Measurements from ENCODE around the gene POLR2I.

The POLR2I gene

GRCh38 chr19:36150586-36150985 lies 35.9 kb upstream of the POLR2I start:
- Histone ChIP-seq H3K27ac (ENCODE audit: extremely low read depth, low read depth, low read length) (peak overlapping the region; percentile 17; the same call in 1 of the 2 replicates), H3K9me3 (ENCODE audit: control insufficient read depth, insufficient read depth, low read depth, low read length) (no peaks in the 10 kb centered on the region), H3K4me3 (ENCODE audit: low read depth, low read length) (no peak overlapping the region), H3K36me3 (ENCODE audit: control insufficient read depth in 2 of 2, insufficient read depth in 1 of 2, low read length in 2 of 2) (peaks cover 65 to 75% of the 10 kb centered on the region in 2 experiments), H3K4me1 (ENCODE audit: control insufficient read depth, insufficient read depth, low read length) (peaks cover 4% of the 10 kb centered on the region; the same call in 1 of the 2 replicates)
- TF ChIP-seq ZNF521 (tag by site-specific recombination; IDR thresholded peaks at IDR 0.05) (no peak), ZNF366 (tag by site-specific recombination; conservative IDR thresholded peaks at IDR 0.05) (no peak), ZNF202 (tag by site-specific recombination; IDR thresholded peaks at IDR 0.05; ENCODE audit: borderline replicate concordance) (no peak), GFI1B (tag by site-specific recombination; IDR thresholded peaks at IDR 0.05) (no peak), ZNF114 (tag by site-specific recombination; IDR thresholded peaks at IDR 0.05) (no peak), ZNF777 (tag by site-specific recombination; IDR thresholded peaks at IDR 0.05; ENCODE audit: borderline replicate concordance) (no peak), ZBTB20 (tag by site-specific recombination; IDR thresholded peaks at IDR 0.05) (no peak), FEZF1 (tag by site-specific recombination; IDR thresholded peaks at IDR 0.05) (no peak), ZNF175 (tag by site-specific recombination; IDR thresholded peaks at IDR 0.05) (no peak), ZNF830 (tag by site-specific recombination; IDR thresholded peaks at IDR 0.05; ENCODE audit: low read depth) (no peak), ZNF530 (tag by site-specific recombination; IDR thresholded peaks at IDR 0.05; ENCODE audit: low read depth) (no peak), ZNF791 (tag by site-specific recombination; IDR thresholded peaks at IDR 0.05) (no peak), ZNF544 (tag by site-specific recombination; IDR thresholded peaks at IDR 0.05) (no peak), ZNF626 (tag by site-specific recombination; IDR thresholded peaks at IDR 0.05) (no peak), TSHZ1 (tag by site-specific recombination; IDR thresholded peaks at IDR 0.05; ENCODE audit: borderline replicate concordance) (no peak), ZNF433 (tag by site-specific recombination; IDR thresholded peaks at IDR 0.05; ENCODE audit: low read depth) (no peak), ZNF133 (tag by site-specific recombination; IDR thresholded peaks at IDR 0.05) (no peak), ZNF571 (tag by site-specific recombination; IDR thresholded peaks at IDR 0.05) (no peak), ZNF624 (tag by site-specific recombination; IDR thresholded peaks at IDR 0.05) (no peak), SP3 (tag by site-specific recombination; IDR thresholded peaks at IDR 0.05) (no peak)
- POLR2A ChIA-PET = interaction anchor here (1.1 to 1.3 kb wide), 4 partner anchors 11 to 36 kb away, joined by 3 to 4 read pairs (median 3); partner anchors contain the start of genes POLR2I and TBCB
- CTCF ChIA-PET = interaction anchor here (0.5 to 1.1 kb wide), 2 partner anchors 94 to 219 kb away, joined by 3 read pairs; no protein-coding TSS in a partner anchor

- ChIA-PET CTCF (interaction anchor here (0.6 to 1.1 kb wide), 2 partner anchors 129 to 219 kb away, joined by 3 read pairs; no protein-coding TSS in a partner anchor), POLR2A (no interaction called here)
- Histone ChIP-seq H3K4me1 (ENCODE audit: control insufficient read depth, insufficient read depth, low read length) (no peaks in the 10 kb centered on the region), H3K9me3 (ENCODE audit: control insufficient read depth, insufficient read depth, low read depth, low read length) (no peaks in the 10 kb centered on the region), H3K36me3 (ENCODE audit: control insufficient read depth in 2 of 2, insufficient read depth in 1 of 2, low read length in 2 of 2) (peaks cover 73 to 82% of the 10 kb centered on the region in 2 experiments), H3K27ac (ENCODE audit: extremely low read depth, low read depth, low read length) (no peak overlapping the region), H3K4me3 (ENCODE audit: low read depth, low read length) (no peak overlapping the region)
- no peak for TF ChIP-seq ZFP69B (tag by site-specific recombination; IDR thresholded peaks at IDR 0.05)
- TF ChIP-seq ZNF214 (tag by site-specific recombination; IDR thresholded peaks at IDR 0.05; ENCODE audit: borderline replicate concordance) = no peak
- no peak for TF ChIP-seq ZBTB17 (tag by site-specific recombination; IDR thresholded peaks at IDR 0.05)
- TF ChIP-seq KLF17 (tag by site-specific recombination; IDR thresholded peaks at IDR 0.05) = peak; percentile 31; the same call in 1 of the 2 replicates
- peak; percentile 67 for TF ChIP-seq ZNF623 (tag by site-specific recombination; IDR thresholded peaks at IDR 0.05)
- no peak for TF ChIP-seq ZNF354C (tag by site-specific recombination; IDR thresholded peaks at IDR 0.05; ENCODE audit: borderline replicate concordance, low read depth)
- TF ChIP-seq ZNF37A (tag by site-specific recombination; IDR thresholded peaks at IDR 0.05) = no peak
- TF ChIP-seq ZBTB26 (tag by site-specific recombination; optimal IDR thresholded peaks at IDR 0.05) = peak; percentile 12
- no peak for TF ChIP-seq ZNF555 (tag by site-specific recombination; conservative IDR thresholded peaks at IDR 0.05)
- peak; percentile 76 for TF ChIP-seq KLF1 (tag by site-specific recombination; IDR thresholded peaks at IDR 0.05)
- TF ChIP-seq ZBTB7A (tag by site-specific recombination; IDR thresholded peaks at IDR 0.05; ENCODE audit: low read depth) = no peak
- TF ChIP-seq GFI1B (tag by site-specific recombination; IDR thresholded peaks at IDR 0.05) = no peak
These were observed 35.2 kb upstream of the POLR2I start for GRCh38 chr19:36149673-36150406.
